GM06990 (cell line): ENCODE results near the gene NUP188.

Experiments
- DNase-seq: peaks from one replicate; pipeline ENCODE4 v3.0.0-alpha.2; 2011; ENCODE audit not compliant: insufficient read length; ENCODE audit errors: extremely low read depth
- H3K27me3 ChIP-seq: replicated peaks from 2 replicates; pipeline ENCODE4 v1.6.0; 2011; ENCODE audit warnings: low read length; ENCODE audit not compliant: control insufficient read depth, insufficient read depth
- H3K36me3 ChIP-seq: 2 replicates; pipeline ENCODE4 v1.5.1; 2011; ENCODE audit warnings: low read length; ENCODE audit not compliant: control insufficient read depth, insufficient read depth
- H3K4me3 ChIP-seq: replicated peaks from 2 replicates; pipeline ENCODE4 v1.5.1; 2011; ENCODE audit warnings: low read depth, mild to moderate bottlenecking, control low read depth, low read length
- CTCF ChIP-seq: IDR thresholded peaks from 2 replicates; pipeline ENCODE4 v1.5.1; 2011; ENCODE audit warnings: low read length, control low read depth, mild to moderate bottlenecking, inconsistent platforms; ENCODE audit not compliant: insufficient read depth, poor library complexity, severe bottlenecking

The NUP188 gene

DNA sequence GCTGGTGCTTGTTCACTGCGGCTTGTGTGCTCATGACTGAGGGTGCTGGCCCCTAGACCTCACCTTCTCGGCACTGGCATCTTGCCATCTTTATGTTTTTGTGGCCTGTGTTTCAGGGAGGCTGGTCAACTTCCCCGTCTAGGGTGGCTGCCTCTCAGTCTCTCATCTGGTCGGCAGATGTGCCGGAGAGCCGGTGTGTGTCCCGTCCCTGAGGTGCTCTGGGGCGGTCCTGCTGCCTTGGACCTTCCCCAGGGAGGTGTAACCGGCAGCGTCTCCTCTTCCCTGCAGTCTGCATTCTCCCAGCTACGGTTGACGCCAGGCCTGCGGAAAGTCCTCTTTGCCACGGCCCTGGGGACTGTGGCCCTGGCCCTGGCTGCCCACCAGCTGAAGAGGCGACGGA, 94.5 kb downstream of the NUP188 start:
- no peaks in the 10 kb centered on the region for H3K27me3 ChIP-seq
- no peak for TF ChIP-seq CTCF
- DNase-seq: no peak
- H3K4me3 ChIP-seq: no peak overlapping the region
- peaks cover 16% of the 10 kb centered on the region for H3K36me3 ChIP-seq

GRCh38 chr9:129052592-129052991, 105.1 kb downstream of the NUP188 start:
- Histone ChIP-seq H3K27me3 (no peaks in the 10 kb centered on the region), H3K4me3 (no peak overlapping the region), H3K36me3 (peaks cover 15% of the 10 kb centered on the region)
- TF ChIP-seq CTCF: no peak
- no peak for DNase-seq

GRCh38 chr9:129053020-129053419, 105.5 kb downstream of the NUP188 start:
- Histone ChIP-seq H3K27me3 (no peaks in the 10 kb centered on the region), H3K4me3 (no peak overlapping the region), H3K36me3 (peaks cover 14% of the 10 kb centered on the region)
- no peak for DNase-seq
- no peak for TF ChIP-seq CTCF

DNA sequence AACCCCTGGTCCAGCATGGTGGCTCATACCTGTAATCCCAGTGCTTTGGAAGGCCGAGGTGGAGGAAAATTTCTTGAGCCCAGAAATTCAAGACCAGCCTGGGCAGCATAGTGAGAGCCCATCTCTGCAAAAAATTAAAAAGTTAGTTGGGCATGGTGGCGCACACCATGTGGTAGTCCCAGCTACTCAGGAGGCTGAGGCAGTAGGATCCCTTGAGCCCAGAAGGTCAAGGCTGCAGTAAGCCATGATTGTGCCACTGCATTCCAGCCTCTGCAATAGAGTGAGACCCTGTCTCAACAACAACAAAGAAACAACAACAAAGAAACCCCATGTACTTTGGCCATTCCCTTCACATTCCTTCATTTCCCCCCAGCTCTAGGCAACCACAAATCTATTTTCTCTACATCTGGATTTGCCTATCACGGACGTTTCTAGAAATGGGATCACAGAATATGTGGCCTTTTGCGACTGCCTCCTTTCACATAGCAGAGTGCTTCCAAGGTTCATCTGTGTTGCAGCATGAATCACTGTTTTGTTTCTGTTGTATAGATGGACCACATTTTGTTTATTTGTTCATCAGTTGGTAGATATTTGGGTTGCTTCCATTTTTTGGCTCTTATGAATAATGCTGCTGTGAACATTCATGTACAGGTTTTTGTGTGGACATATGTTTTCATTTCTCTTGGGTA, 106.8 kb downstream of the NUP188 start:
- Histone ChIP-seq H3K36me3 (peaks cover 6% of the 10 kb centered on the region), H3K4me3 (no peak overlapping the region), H3K27me3 (no peaks in the 10 kb centered on the region)
- no peak for TF ChIP-seq CTCF
- no peak for DNase-seq
